ENCODE results near the gene HNRNPH2. TPM values are rescaled to one million over a fixed set of nuclear protein-coding genes. Genes with fewer than 3 reads are reported as not detected.

The HNRNPH2 gene
- polyA plus RNA-seq, 1 experiment = 17.9 TPM

DNA sequence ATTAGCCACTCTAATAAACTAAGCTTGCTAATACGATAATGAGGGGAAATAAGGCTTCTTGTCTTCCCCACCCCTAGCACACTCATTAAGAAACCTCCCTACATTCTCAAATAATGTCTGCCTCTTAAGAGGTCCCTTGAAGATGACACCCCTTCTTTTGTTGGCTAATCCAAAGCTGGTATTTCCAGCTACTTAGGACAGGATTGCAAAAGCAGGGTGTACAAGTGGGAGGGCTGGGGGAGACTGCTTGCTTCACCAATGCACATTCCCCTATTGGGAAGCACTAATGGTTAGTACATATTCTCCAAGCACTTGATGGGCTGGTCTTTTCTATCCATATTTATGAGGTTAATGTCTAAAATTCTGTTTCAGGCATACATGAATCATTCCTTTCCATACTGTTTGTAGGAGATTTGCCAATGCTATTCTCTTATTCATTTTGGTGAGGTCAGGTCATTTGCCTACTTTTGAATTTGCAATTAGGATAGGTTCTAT is 42.7 kb upstream of the HNRNPH2 start:
- no peak overlapping the region for H3K4me3 ChIP-seq (ENCODE audit: low read depth, low read length)
- H3K36me3 ChIP-seq (ENCODE audit: control insufficient read depth, insufficient read depth, low read length) = no peaks in the 10 kb centered on the region
- TF ChIP-seq, protein P1, sequence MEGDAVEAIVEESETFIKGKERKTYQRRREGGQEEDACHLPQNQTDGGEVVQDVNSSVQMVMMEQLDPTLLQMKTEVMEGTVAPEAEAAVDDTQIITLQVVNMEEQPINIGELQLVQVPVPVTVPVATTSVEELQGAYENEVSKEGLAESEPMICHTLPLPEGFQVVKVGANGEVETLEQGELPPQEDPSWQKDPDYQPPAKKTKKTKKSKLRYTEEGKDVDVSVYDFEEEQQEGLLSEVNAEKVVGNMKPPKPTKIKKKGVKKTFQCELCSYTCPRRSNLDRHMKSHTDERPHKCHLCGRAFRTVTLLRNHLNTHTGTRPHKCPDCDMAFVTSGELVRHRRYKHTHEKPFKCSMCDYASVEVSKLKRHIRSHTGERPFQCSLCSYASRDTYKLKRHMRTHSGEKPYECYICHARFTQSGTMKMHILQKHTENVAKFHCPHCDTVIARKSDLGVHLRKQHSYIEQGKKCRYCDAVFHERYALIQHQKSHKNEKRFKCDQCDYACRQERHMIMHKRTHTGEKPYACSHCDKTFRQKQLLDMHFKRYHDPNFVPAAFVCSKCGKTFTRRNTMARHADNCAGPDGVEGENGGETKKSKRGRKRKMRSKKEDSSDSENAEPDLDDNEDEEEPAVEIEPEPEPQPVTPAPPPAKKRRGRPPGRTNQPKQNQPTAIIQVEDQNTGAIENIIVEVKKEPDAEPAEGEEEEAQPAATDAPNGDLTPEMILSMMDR (IDR thresholded peaks at IDR 0.05; ENCODE audit: insufficient read depth, low read depth, low read length) = no peak
- no peak for DNase-seq (ENCODE audit: low read depth)
- ChIA-PET POLR2A (no interaction called here), CTCF (no interaction called here)
- H3K27me3 ChIP-seq (ENCODE audit: control insufficient read depth, insufficient read depth, low read length) = no peaks in the 10 kb centered on the region

DNA sequence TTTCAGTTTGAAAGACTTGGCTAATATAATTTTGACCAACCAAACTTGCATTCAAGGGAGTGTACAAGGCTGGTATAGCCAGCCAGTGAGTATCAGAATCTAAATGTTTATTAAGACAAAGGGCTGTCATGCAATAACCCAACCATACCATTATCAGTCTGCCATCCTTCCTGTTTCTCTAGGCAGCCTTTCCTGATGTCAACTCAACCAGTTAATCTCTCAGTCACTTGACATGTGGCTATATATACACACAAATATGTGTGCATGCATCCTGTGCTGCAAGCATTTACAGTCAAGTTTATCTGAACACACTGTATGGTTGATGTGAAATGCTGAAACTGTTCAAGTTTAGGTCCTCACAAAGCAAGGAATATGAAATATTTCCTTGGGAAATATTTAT is 39.2 kb upstream of the HNRNPH2 start:
- no peak for DNase-seq (ENCODE audit: low read depth)
- H3K27me3 ChIP-seq (ENCODE audit: control insufficient read depth, insufficient read depth, low read length) = no peaks in the 10 kb centered on the region
- TF ChIP-seq, protein P1 (IDR thresholded peaks at IDR 0.05; ENCODE audit: insufficient read depth, low read depth, low read length) = no peak
- CTCF ChIA-PET = no interaction called here
- H3K4me3 ChIP-seq (ENCODE audit: low read depth, low read length) = no peak overlapping the region
- POLR2A ChIA-PET = no interaction called here
- no peaks in the 10 kb centered on the region for H3K36me3 ChIP-seq (ENCODE audit: control insufficient read depth, insufficient read depth, low read length)

DNA sequence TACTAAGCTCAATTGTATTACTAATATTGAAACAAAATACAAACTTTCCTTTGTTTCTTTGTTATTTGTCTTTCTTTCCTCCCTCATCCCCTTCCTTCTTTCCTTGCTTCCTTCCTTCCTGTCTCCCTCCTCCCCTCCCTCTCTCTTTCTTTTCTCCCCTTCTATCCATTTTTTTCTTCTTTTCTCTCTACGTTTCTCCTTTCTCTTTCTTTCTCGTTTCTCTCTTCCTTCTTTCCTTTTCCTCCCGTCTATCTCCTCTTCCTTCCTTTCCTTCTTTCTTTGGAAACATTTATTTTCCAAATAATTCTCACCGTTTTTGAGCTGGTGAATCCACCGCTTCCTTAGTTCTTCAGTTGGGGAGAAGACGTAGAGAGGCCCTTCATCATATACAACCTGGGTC is 38.3 kb upstream of the HNRNPH2 start:
- no peaks in the 10 kb centered on the region for H3K36me3 ChIP-seq (ENCODE audit: control insufficient read depth, insufficient read depth, low read length)
- H3K27me3 ChIP-seq (ENCODE audit: control insufficient read depth, insufficient read depth, low read length) = no peaks in the 10 kb centered on the region; the same call in 1 of the 2 replicates
- CTCF ChIA-PET = no interaction called here
- no peak overlapping the region for H3K4me3 ChIP-seq (ENCODE audit: low read depth, low read length)
- no peak for DNase-seq (ENCODE audit: low read depth)
- TF ChIP-seq, protein P1 (IDR thresholded peaks at IDR 0.05; ENCODE audit: insufficient read depth, low read depth, low read length) = no peak
- POLR2A ChIA-PET = no interaction called here

DNA sequence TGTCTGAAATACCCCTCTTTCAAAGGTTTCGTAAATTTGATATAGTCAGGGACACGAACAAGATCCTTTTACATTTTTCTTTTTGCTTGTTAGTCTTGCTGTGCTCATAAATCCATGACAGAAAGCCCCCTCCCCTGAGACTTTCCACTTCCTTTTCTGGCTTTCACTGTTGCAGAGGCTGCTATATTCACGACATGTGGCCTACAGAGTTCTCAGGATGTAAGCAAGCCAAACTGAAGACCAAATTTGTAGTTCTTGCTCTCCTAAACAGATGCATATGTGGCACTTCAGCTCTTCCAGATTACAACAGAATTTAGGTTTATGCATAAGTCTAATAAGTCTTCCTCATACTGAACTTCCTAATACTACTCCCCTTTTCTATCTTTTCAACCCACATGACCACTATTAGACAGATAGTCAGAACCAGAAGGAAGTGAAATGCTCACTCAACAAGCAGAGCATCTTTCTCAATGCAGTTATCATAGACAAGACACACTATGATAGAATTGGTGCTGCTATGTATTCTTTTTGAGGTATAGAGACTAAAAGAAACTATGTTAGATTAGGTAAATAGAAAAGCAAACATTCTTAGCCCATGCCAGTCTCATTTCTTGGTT is 37.0 kb upstream of the HNRNPH2 start:
- no peak overlapping the region for H3K4me3 ChIP-seq (ENCODE audit: low read depth, low read length)
- CTCF ChIA-PET = no interaction called here
- POLR2A ChIA-PET = no interaction called here
- TF ChIP-seq, protein P1 (IDR thresholded peaks at IDR 0.05; ENCODE audit: insufficient read depth, low read depth, low read length) = no peak
- H3K27me3 ChIP-seq (ENCODE audit: control insufficient read depth, insufficient read depth, low read length) = no peaks in the 10 kb centered on the region; the same call in 1 of the 2 replicates
- DNase-seq (ENCODE audit: low read depth) = no peak
- H3K36me3 ChIP-seq (ENCODE audit: control insufficient read depth, insufficient read depth, low read length) = no peaks in the 10 kb centered on the region

DNA sequence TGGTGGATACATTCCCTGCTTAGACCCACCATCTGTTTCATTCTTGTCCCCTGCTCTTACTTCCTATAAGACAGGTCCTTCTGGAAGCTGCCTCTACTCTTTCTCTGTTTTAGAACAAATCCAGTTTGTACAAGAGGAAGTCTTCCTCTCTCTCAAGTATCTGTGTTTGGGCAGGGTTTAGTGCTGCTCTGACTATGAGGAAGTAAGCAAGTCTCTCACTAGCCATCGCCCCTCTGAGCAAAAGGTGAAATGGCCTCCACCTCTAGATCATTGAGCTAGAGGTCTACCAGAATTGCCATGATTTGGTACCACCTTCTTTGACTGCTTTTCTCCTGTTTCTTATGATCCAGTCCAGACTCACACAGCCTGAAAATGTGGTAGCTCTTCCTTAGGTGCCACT is 30.5 kb upstream of the HNRNPH2 start:
- TF ChIP-seq, protein P1 (IDR thresholded peaks at IDR 0.05; ENCODE audit: insufficient read depth, low read depth, low read length) = no peak
- H3K36me3 ChIP-seq (ENCODE audit: control insufficient read depth, insufficient read depth, low read length) = no peaks in the 10 kb centered on the region
- CTCF ChIA-PET = no interaction called here
- H3K27me3 ChIP-seq (ENCODE audit: control insufficient read depth, insufficient read depth, low read length) = no peaks in the 10 kb centered on the region; the same call in 1 of the 2 replicates
- no peak overlapping the region for H3K4me3 ChIP-seq (ENCODE audit: low read depth, low read length)
- POLR2A ChIA-PET = no interaction called here
- DNase-seq (ENCODE audit: low read depth) = no peak
